ENCODE results near the gene ITCH.

- TF ChIP-seq ELF4 (IDR thresholded peaks at IDR 0.05) (no peak), FOXM1 (IDR thresholded peaks at IDR 0.05; ENCODE audit: borderline replicate concordance) (no peak), FOXA1 (IDR thresholded peaks at IDR 0.05) (no peak)
Measured at GRCh38 chr20:34332262-34332920, 30.7 kb upstream of the ITCH start.
